IPS DF 4.7 (cell line): ENCODE results near the gene TTC7B.

Experiments used
- DNase-seq: peaks from one replicate; pipeline ENCODE4 v3.0.0-alpha.2; 2013; ENCODE audit warnings: low spot score; ENCODE audit errors: extremely low read depth

Gene TTC7B

GRCh38 chr14:90602088-90602687 is 214.0 kb downstream of the TTC7B start:
- no peak for DNase-seq

GRCh38 chr14:90601563-90601962 is 214.7 kb downstream of the TTC7B start:
- no peak for DNase-seq

GRCh38 chr14:90600619-90601018 is 215.6 kb downstream of the TTC7B start:
- no peak for DNase-seq

GRCh38 chr14:90599748-90600507 is 216.3 kb downstream of the TTC7B start:
- no peak for DNase-seq

- no peak for DNase-seq
These were observed 216.9 kb downstream of the TTC7B start for GRCh38 chr14:90599339-90599738.

- no peak for DNase-seq
These were observed 218.3 kb downstream of the TTC7B start for GRCh38 chr14:90597961-90598360.

GRCh38 chr14:90596733-90597132 is 219.5 kb downstream of the TTC7B start:
- no peak for DNase-seq

- no peak for DNase-seq
These were observed 222.8 kb downstream of the TTC7B start for GRCh38 chr14:90593254-90594040.

GRCh38 chr14:90592655-90593054 is 223.6 kb downstream of the TTC7B start:
- DNase-seq = no peak

GRCh38 chr14:90587918-90588317 is 228.3 kb downstream of the TTC7B start:
- DNase-seq = no peak

GRCh38 chr14:90587252-90587910 is 228.8 kb downstream of the TTC7B start:
- no peak for DNase-seq

GRCh38 chr14:90585106-90585505 is 231.1 kb downstream of the TTC7B start:
- no peak for DNase-seq

GRCh38 chr14:90583916-90584605 is 232.2 kb downstream of the TTC7B start:
- DNase-seq = no peak

- DNase-seq = no peak
These were observed 232.8 kb downstream of the TTC7B start for GRCh38 chr14:90583427-90583826.

- DNase-seq = no peak
These were observed 234.1 kb downstream of the TTC7B start for GRCh38 chr14:90582166-90582565.

- no peak for DNase-seq
These were observed 234.5 kb downstream of the TTC7B start for GRCh38 chr14:90581745-90582144.

- DNase-seq = no peak
These were observed 235.6 kb downstream of the TTC7B start for GRCh38 chr14:90580377-90581335.

GRCh38 chr14:90579816-90580215 is 236.4 kb downstream of the TTC7B start:
- no peak for DNase-seq

GRCh38 chr14:90579088-90579487 is 237.1 kb downstream of the TTC7B start:
- no peak for DNase-seq
